Bronchial smooth muscle cell (primary cell): Measurements from ENCODE around the gene GCNT2. TPM values are rescaled to one million over a fixed set of nuclear protein-coding genes. Genes with fewer than 3 reads are reported as not detected.

ENCODE experiments used
- total RNA-seq: library from RNA; depleted of rRNA; stranded (reverse); fragments of >200 nt; gene quantifications from 2 replicates; pipeline ENCODE4 v1.2.1, GENCODE V29; 2014

The GCNT2 gene
- total RNA-seq = 0.32 and 0.60 TPM in 2 replicates

DNA sequence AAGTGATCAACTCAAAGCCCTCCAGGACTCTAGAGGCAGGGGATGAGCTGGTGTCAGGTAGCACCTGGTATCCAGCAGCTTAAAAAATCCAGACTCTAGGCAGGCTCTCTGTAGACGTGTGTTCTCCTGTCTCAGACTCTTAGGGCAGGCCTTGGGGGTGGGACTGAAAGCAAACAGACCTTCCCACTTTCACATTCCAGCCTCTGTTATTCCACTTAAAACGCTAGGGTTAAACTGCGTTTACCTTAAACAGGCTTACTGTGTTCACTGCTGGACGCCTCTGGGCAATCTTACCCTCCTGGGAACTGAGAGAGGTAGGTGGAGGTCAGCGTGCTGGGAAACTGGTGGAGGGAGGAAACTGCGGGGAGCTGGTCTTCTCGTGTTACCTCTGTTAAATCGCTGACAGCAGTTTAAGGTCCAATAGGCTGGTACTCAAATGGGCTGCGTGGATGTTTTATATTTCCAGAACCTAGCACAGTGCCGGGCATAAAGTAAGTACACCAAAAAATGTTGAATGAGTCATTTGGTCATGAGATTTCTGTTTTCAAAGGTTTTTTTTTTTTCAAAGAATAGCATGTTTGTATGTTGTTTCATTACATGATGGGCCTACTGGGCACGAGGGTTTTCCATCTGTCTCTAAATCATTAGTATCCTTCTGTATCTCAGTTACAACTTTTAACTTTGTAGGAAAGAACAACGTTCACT, at the start of gene GCNT2:
Gene GCNT2, plus strand, starts transcription at position 248 of the 705 bp plus-strand sequence. CDS start 7,561 bp downstream, outside the sequence.

Other genes with a start within 250 kb of the GCNT2 start
- 0.16 TPM in 1 of 2 replicates, not detected in the other for gene TFAP2A, start 106.3 kb upstream of the GCNT2 start, total RNA-seq
- not detected in 2 replicates for gene C6orf52, start 173.3 kb downstream of the GCNT2 start, total RNA-seq
- gene PAK1IP1, start 173.6 kb downstream of the GCNT2 start, total RNA-seq = 10.7 and 11.2 TPM in 2 replicates
- 111 and 119 TPM in 2 replicates for gene TMEM14C, start 201.7 kb downstream of the GCNT2 start, total RNA-seq
- 66.1 and 82.0 TPM in 2 replicates for gene TMEM14B, start 226.5 kb downstream of the GCNT2 start, total RNA-seq